C4-2B (cell line): ENCODE data around the gene ALDH2.

Experiments
- ZFX ChIP-seq: fragments of 450-650 bp; IDR thresholded peaks from 2 replicates; pipeline ENCODE4 v1.6.1; 2017
- TF ChIP-seq, protein P1 (sequence below): fragments of 450-650 bp; conservative IDR thresholded peaks from 2 replicates; pipeline ENCODE4 v1.5.1; 2017; ENCODE audit warnings: mild to moderate bottlenecking

GRCh38 chr12:111766608-111767361, at the start of gene ALDH2:
- TF ChIP-seq, protein P1, sequence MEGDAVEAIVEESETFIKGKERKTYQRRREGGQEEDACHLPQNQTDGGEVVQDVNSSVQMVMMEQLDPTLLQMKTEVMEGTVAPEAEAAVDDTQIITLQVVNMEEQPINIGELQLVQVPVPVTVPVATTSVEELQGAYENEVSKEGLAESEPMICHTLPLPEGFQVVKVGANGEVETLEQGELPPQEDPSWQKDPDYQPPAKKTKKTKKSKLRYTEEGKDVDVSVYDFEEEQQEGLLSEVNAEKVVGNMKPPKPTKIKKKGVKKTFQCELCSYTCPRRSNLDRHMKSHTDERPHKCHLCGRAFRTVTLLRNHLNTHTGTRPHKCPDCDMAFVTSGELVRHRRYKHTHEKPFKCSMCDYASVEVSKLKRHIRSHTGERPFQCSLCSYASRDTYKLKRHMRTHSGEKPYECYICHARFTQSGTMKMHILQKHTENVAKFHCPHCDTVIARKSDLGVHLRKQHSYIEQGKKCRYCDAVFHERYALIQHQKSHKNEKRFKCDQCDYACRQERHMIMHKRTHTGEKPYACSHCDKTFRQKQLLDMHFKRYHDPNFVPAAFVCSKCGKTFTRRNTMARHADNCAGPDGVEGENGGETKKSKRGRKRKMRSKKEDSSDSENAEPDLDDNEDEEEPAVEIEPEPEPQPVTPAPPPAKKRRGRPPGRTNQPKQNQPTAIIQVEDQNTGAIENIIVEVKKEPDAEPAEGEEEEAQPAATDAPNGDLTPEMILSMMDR = no peak
- TF ChIP-seq ZFX = 0 out of 2 replicates have a peak, but pooled peaks have one; percentile 30
